GM12801 (cell line): ENCODE measurements around the gene CHPT1.

Source experiments
- CTCF ChIP-seq: IDR thresholded peaks from one replicate; pipeline ENCODE4 v1.5.1; 2011; ENCODE audit warnings: control low read depth; ENCODE audit not compliant: insufficient read length; ENCODE audit errors: extremely low read depth

CHPT1 gene

GRCh38 chr12:101767537-101767936 lies 70.1 kb downstream of the CHPT1 start:
- no peak for TF ChIP-seq CTCF

DNA sequence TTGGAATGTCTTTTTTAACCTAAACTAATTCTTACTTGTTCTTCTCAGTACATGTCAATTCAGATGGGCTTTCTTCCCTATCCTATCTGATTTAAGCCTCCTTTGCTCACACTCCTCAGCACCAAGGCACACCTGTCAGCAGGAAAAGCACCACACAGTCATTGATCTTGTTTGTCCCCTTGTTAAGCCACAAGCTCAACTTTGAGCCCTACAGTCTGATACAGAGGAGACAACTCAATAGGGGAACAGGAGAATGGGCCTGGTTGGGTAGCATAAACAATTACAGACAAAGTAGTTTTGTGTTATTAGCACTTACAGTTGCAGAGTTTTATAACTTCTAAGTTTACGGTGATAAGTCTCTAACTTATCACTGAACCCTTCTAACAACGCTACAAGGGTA lies 71.3 kb downstream of the CHPT1 start:
- TF ChIP-seq CTCF = no peak

- TF ChIP-seq CTCF = no peak
Measured at GRCh38 chr12:101769865-101770264, 72.4 kb downstream of the CHPT1 start.

GRCh38 chr12:101772012-101772775 lies 74.8 kb downstream of the CHPT1 start:
- no peak for TF ChIP-seq CTCF

GRCh38 chr12:101773650-101774162 lies 76.3 kb downstream of the CHPT1 start:
- TF ChIP-seq CTCF = no peak

DNA sequence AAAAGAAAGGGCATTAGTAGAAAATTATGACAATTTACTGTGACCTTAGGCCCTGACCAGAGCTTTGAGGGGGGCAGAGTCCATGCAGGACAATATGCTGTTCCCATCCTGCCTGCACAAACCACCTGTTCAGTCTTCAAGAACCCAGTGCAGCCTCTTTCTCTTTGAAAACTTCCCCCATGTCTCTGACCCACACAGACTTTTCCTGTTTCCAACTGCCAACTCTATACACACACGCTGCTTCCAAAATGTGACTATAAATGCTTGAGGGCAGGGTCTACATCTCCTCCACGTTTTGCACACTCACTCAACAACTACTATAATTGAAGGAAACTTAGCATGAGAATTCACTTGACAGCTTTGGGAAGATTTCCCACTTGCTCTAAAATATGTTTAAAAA lies 78.4 kb downstream of the CHPT1 start:
- no peak for TF ChIP-seq CTCF

DNA sequence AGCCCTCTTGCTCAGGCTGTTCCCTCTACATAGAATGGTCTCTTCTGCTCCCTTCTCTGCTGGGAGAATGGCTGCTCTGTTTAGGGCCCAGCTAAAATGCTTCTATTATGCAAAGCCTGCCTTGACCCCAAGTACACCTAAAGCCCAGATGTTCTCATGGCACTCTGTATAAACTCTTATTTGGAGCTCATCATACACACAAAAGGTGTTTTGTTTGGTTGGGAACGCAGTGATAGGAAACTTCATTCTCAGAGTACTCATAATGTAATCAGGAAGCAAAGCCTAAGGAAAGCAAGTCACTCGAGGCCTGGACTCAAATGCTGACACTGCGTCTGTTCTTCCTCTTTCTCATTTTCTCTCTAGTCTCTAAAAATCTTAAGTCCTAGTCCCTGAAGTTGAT lies 80.0 kb downstream of the CHPT1 start:
- TF ChIP-seq CTCF = no peak
